ENCODE results near the gene ARMC9.

DNA sequence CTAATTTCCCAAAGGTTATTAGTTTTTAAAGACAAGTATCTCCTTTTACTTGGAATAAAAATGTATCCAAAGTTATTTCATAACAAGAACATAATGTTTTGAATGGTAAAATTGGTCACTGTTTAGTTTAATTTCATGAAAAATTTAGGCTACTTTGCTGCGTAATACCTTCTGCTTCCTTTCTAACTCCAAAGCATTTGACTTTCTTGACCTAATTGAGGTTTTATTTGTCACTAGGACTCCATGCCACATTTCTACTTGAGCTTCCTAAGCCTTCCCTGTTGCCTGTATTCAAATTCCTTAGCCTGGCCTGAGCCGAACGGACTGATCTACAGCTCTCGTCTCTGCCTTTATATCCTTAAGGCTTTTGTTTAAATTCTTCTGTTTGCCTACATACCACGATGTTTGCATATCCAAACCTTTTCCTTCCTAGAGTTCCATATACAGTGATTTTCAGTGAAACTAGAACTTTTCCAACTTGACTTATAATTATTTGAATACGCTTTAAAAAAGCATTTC is 25.1 kb downstream of the ARMC9 start:
- TF ChIP-seq, protein P1, sequence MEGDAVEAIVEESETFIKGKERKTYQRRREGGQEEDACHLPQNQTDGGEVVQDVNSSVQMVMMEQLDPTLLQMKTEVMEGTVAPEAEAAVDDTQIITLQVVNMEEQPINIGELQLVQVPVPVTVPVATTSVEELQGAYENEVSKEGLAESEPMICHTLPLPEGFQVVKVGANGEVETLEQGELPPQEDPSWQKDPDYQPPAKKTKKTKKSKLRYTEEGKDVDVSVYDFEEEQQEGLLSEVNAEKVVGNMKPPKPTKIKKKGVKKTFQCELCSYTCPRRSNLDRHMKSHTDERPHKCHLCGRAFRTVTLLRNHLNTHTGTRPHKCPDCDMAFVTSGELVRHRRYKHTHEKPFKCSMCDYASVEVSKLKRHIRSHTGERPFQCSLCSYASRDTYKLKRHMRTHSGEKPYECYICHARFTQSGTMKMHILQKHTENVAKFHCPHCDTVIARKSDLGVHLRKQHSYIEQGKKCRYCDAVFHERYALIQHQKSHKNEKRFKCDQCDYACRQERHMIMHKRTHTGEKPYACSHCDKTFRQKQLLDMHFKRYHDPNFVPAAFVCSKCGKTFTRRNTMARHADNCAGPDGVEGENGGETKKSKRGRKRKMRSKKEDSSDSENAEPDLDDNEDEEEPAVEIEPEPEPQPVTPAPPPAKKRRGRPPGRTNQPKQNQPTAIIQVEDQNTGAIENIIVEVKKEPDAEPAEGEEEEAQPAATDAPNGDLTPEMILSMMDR (IDR thresholded peaks at IDR 0.05) = no peak
- no peak for TF ChIP-seq EP300 (IDR thresholded peaks at IDR 0.05)

Measured in upper lobe of left lung (tissue), 4 donors.